ENCODE data around the gene SSTR3.
A peak's percentile ranks its signal among the peaks of the same experiment; 100 is the strongest.

The SSTR3 gene

GRCh38 chr22:37196539-37197450 is 15.5 kb downstream of the SSTR3 start:
- peak; percentile 10 for DNase-seq (ENCODE audit: low spot score)

- peak; percentile 12 for DNase-seq (ENCODE audit: low spot score)
Measured at GRCh38 chr22:37195921-37196320, 16.4 kb downstream of the SSTR3 start.

GRCh38 chr22:37194750-37195149 is 17.5 kb downstream of the SSTR3 start:
- no peak for DNase-seq (ENCODE audit: low spot score)

- peak; percentile 66 for DNase-seq (ENCODE audit: low spot score)
Measured at GRCh38 chr22:37193629-37194191, 18.6 kb downstream of the SSTR3 start.

- no peak for DNase-seq (ENCODE audit: low spot score)
Measured at GRCh38 chr22:37192741-37193140, 19.5 kb downstream of the SSTR3 start.

- no peak for DNase-seq (ENCODE audit: low spot score)
Measured at GRCh38 chr22:37192204-37192603, 20.1 kb downstream of the SSTR3 start.

- no peak for DNase-seq (ENCODE audit: low spot score)
Measured at GRCh38 chr22:37190262-37190780, 22.0 kb downstream of the SSTR3 start.

GRCh38 chr22:37188901-37189466 is 23.3 kb downstream of the SSTR3 start:
- peak; percentile 84 for DNase-seq (ENCODE audit: low spot score)

GRCh38 chr22:37187891-37188761 is 24.2 kb downstream of the SSTR3 start, which contains the start of gene C1QTNF6:
Gene C1QTNF6 (minus strand): TSS chr22:37188247. CDS start chr22:37188213, 34 bp downstream.
- peak; percentile 40 for DNase-seq (ENCODE audit: low spot score)

GRCh38 chr22:37187552-37187890 is 24.8 kb downstream of the SSTR3 start:
- DNase-seq (ENCODE audit: low spot score), result peak; percentile 71

GRCh38 chr22:37186997-37187522 is 25.2 kb downstream of the SSTR3 start:
- DNase-seq (ENCODE audit: low spot score), result peak; percentile 68

GRCh38 chr22:37186228-37186996 is 25.9 kb downstream of the SSTR3 start:
- DNase-seq (ENCODE audit: low spot score), result peak; percentile 81

GRCh38 chr22:37185646-37186227 is 26.5 kb downstream of the SSTR3 start:
- no peak for DNase-seq (ENCODE audit: low spot score)

GRCh38 chr22:37184816-37185541 is 27.3 kb downstream of the SSTR3 start:
- DNase-seq (ENCODE audit: low spot score), result no peak

GRCh38 chr22:37184380-37184755 is 27.9 kb downstream of the SSTR3 start:
- no peak for DNase-seq (ENCODE audit: low spot score)

GRCh38 chr22:37183432-37184379 is 28.6 kb downstream of the SSTR3 start:
- no peak for DNase-seq (ENCODE audit: low spot score)

- DNase-seq (ENCODE audit: low spot score), result no peak
Measured at GRCh38 chr22:37182949-37183245, 29.4 kb downstream of the SSTR3 start.

- DNase-seq (ENCODE audit: low spot score), result no peak
Measured at GRCh38 chr22:37182101-37182948, 30.0 kb downstream of the SSTR3 start.

Measured in kidney capillary endothelial cell (primary cell).